HG02571 (cell line): ENCODE data around the gene DRC1.

Source experiments
- ATAC-seq: cut with Tn5 transposase; IDR thresholded peaks from one replicate; pipeline ENCODE4 v1.9.1; 2021; ENCODE audit warnings: mild to moderate bottlenecking, moderate library complexity; ENCODE audit not compliant: unreplicated experiment

Gene DRC1

DNA sequence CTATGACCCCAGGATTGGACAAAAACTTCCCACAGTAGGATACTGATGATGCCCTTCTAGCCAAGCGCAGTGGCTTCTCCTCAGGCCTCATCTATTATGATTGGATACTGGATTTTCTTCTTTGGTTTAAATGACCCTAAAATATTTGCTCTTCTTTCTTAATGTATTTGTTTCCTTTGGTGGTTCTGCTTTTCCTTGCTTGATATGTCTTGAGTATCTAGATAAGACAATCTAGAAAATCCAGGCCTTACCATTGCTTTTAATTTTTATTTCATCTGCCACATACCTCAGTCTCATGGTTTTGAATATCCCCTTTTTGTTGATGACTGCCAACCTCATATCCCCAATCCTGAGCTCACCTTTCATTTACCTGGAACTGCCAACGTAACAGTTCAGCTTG lies 40.6 kb downstream of the DRC1 start:
- ATAC-seq = no peak

DNA sequence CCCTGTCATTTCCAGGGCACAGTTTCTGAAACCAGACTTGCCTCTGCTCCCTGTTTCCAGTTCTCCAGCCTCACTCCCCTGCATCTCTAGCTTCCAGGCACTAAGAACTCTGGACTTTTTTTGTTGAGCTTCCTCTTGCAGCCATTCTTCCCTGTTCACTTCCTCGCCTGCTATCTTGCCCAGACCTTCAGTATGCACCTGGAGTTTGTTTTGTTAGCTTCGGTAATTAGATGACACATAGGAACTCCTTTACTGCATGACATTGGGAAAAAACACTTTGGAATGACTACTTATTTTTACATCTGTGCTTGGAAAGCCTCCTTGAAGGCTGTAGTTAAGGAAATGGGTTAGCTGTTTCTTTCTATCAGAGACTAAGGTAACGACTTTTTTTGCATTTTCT lies 41.0 kb downstream of the DRC1 start:
- no peak for ATAC-seq

DNA sequence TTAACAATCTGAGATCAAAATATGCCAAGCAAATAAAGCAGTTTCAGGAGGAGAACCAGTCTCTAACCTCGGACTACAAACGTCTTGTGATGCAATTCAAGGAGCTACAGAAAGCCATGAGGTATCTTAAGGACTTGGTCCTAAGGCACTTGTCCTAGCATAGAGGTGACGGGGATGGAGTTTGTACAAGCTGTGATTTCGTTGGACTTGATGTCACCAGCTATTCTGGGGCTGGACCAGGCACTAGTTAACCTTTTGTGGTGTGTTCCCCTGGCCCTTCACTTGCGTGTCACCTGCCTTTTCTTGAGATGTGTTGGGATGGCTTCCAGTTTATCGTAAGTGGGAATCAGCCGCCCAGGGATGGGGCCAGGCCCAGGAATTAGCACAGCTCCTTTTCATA lies 42.5 kb downstream of the DRC1 start:
- ATAC-seq = no peak

DNA sequence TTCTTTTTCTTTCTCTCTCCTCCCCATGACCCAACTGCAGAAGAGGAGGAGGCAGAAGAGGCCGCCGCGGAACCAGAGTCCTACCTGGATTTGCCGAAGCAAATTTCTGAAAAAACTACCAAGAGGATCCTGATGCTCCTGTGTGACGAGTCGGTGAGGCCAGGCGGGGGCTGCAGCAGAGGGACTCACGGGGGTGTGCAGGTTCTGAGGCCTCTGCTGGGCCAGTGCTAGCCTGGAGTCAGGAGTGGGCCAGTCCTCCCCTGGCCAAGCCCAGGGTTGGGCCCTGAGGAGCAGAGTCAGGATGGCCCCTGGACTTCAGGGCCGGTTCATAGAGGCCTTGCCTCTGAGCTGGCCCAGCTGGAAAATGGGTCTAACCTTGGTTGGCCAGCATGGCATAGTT lies 46.9 kb downstream of the DRC1 start:
- no peak for ATAC-seq

DNA sequence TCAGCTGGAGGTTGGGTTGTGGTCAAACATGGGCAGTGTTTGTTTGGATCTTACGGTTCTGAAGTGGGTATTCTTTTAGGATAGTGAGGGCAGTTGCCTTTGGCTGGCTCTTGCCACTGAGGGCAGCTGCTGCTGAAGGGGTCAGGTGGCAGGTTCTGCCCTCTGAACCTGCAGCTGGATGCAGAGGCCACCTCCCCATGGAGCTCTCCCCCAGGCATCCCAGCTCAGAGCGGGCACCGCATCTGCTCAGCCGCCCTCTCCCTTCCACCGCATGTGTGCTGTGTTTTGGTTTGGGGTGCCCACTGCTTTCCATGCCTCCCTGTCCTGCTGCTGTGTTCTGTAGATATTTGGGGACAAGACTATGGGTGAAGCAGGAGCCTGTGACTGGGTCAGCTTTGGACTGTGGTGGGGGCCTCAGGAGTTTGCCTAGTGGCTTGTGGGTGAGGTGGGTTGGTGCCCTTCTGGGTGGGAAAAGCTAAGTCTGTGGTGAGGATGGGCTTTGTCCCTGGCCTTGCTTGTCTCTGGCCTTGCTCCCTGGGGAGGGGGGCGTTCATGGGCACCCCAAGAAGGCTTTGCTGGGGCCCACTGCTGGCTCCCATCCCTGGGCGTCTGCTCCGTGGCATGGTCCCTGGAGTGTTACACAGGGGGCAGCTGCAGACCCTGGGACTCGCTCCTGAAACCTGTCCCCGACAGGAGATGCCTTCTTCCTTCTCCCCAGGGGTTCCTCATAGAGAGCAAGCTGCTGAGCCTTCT lies 47.7 kb downstream of the DRC1 start:
- no peak for ATAC-seq

DNA sequence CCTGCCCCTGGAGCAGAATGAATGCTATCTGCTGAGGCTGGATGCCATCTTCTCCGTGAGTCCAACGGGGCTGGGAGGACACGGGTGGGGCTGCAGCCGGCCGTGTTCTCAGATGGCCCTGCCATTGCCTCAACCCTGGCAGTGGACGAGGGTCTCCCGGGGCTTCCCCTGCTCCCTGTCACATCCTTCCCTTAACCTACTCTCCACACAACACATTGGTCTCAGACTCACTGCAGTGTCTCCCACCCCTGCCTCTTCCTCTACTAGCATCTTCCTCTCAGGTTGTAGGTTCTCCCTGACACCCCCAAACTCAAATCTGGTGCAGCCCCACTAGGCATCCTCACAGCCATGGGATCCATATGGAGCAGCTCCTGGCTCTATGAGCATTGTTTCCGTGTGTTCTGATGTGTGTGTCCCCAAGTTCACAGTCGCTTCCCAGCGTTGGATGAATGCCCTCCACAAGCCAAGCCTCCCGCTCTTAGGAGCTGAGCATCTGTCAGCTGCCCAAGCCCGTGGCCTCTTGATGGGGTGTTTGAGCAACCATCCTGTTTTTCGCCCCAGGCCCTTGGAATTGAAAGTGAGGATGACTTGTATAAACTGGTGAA lies 48.4 kb downstream of the DRC1 start:
- no peak for ATAC-seq

DNA sequence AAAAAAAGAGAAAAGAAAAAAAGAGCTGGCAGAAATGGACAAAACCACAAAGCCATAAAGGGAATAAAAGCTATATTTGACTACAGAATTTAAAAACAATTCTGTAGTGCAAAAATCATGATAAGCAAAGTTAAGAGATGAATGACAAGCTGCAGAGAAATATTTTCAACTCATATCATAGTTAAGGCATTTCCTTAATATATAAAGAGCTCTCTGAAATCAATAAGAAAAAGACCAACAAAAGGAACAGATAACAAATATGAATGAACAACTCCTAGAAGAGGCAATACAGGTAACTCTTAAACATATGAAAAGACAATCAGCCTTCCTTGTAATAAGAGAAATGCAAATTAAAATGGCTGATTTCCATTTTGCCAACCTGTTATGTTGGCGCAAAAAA lies 50.0 kb downstream of the DRC1 start:
- no peak for ATAC-seq

DNA sequence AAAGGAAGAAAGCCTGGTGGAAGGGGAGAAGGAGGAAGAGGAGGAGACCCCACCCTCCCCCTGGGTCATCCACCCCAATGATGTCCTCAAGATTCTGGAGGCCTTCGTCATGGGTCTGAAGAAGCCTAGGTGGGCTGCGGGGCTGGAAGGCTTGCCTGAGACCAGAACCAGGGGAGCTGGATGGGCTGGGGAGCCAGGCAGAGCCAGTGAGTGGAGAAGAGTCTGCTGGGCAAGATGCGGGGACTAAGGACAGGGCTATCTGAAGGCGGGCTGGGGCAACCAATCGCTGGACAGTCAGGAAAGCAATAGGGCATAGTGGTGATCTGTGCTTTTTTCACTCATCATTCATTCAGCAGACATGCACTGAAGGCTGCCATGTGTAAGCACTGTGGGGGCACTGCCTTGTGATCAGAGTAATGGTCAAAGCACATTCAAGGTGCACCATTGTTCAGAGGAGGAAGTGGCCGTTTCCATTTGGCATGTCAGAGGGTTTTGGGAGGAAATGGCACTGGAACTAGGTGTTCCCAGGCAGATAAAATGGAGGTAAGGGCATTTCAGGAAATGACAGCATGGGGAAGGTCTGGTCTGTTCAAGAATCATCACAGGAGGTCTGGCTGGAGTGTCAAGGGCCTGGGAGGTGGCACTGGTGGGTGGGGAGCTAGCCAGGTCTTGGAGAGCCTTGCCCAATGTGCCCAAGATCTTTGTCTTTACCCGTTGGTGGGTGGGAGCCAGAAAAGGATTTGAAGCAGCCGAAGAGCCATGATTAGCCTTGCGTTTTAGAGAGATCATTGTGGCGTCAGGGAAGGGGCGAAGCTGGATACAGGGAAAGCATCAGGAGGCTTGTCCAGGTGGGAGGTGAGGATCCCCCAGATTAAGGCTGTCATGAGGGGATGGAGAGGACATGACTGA lies 52.0 kb downstream of the DRC1 start:
- ATAC-seq = no peak

DNA sequence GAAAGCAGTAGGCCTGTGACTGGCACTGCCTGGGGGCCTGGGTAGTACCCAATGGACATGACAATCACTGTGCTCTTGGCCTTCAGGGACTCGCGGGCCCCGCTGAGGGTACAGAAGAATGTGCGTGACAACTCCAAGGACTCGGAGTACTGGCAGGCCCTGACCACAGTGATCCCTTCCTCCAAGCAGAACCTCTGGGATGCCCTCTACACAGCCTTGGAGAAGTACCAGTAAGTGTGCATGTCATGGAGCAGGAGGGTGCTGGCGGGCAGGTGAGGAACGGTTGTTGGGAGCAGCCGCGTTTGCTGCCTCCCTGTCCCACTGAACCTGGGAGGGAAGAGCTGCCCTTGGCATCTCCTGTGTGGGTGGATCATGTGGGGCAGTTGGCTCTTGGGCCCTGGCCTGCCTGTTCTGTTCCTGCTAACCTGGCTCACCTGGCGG lies 52.9 kb downstream of the DRC1 start:
- ATAC-seq = no peak

DNA sequence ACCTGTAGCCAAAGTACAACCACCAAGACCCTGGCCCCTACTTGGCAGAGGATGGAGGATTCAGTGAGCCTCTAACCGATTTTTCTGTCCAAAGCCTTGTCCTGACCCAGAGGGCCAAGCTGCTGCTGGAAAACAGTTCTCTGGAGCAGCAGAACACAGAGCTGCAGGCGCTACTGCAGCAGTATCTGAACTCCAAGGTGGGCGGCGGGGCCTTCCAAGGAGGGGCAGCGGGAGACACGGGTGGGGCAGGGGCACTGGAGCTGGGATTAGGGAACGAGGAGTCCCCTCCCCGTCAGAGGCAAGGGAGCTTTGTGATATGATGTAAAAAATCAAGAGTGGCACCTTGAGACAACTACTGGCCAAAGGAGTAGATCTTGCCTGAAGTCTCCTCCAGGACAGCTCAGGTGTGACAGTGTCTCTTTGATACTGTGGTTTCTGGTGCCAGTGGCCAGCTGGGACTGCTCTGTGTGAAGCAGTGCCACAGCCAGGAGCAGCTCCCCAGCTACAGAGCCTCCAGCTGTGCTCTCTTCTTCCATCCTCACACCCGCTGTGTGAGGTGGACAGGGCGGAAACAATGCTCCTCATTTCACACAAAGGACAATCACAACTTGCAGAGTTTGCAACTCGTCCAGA lies 53.4 kb downstream of the DRC1 start:
- no peak for ATAC-seq

DNA sequence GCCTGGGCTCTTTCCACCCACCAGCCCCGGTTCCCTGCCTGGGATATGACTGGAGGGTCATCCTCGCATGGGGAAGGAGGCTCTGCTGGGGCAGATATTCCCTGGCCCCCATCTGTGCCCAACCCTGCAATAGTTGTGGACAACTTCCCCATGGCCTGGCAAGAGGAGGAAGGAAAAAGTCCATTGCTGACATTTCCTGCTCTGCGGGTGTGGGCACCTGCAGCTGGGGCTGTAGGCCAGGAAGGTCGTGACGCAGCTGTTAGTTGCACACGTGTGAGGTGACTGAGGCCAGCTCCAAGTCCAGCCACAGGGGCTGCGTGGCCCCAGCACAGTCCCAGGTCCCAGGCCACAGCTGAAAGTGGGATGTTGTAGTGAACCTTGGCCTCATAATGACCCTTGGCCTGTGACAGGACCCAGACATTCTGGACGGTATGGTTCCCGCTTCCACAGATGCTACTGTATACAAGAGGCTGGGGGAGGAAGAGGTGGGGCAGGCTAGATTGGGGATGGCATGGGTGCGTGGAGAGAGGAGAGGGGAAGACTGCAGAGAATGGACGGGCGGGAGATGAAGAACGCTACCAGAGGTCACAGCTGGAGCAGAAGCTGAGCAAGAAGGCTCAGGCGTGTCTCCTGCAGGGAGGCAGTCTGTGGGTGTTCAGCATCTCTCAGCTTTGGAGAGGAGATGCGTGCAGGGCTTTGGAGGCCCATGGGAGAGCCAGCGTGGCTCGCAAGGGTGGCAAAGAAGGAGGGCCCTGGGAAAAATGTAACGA lies 54.1 kb downstream of the DRC1 start:
- no peak for ATAC-seq

DNA sequence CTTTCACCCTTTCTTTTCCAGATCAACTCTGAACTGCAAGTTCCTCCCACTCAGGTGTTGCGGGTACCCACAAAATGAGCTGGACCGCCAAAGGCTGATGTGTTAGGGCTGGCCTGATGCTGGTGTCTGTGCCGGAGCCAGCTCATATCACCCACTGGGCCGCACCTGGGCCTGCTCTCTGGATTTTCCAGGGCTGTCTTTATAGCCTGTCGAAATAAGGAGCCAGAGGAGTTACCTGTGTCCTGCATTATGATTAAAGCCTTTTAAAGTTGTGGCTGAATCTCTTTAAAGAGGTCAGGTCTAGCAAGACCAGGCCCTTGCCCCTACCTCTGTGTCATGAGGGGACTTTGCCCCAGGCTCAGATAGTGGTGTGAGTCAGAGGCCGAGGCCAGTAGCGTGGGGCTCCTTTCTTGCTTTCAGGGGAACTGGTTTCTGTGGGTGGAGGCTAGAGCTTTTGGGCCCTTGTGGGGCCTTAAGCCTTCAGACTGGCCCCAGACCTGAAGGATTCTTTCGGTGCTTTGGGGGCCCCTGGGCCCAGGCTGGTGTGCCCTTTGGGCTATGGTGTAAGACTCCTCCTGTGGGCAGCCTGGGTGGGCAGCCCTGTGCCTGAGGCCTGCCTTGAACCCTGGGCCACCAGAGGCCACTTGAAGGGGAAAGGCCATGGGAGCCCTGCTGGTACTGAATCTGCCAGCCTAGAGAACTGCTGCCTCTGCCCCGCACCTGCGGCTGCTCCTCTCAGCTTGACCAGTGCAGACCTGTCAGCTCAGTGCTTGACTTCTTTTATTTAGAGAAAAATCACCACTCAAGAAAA lies 54.9 kb downstream of the DRC1 start:
- no peak for ATAC-seq

DNA sequence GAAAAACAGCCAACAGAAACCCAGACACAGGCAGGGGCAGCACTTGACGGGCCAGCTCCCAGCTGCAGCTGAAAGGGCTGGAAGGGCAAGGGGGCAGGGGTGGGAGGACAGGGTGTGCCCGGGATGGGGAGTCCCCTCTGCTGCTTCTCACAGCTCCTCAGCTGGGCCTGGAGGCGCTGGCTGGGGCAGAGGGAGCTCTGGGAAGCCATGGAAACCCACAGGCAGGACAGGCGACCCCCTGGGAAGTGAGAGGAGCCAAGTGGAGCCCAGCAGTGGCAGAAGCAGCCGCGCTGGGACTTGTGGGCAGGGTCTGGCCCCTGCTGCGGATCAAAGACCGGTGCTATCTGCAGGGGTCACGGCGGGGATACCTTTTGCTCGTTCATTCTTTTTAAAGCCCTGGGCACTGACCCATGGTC lies 55.5 kb downstream of the DRC1 start:
- ATAC-seq = no peak

DNA sequence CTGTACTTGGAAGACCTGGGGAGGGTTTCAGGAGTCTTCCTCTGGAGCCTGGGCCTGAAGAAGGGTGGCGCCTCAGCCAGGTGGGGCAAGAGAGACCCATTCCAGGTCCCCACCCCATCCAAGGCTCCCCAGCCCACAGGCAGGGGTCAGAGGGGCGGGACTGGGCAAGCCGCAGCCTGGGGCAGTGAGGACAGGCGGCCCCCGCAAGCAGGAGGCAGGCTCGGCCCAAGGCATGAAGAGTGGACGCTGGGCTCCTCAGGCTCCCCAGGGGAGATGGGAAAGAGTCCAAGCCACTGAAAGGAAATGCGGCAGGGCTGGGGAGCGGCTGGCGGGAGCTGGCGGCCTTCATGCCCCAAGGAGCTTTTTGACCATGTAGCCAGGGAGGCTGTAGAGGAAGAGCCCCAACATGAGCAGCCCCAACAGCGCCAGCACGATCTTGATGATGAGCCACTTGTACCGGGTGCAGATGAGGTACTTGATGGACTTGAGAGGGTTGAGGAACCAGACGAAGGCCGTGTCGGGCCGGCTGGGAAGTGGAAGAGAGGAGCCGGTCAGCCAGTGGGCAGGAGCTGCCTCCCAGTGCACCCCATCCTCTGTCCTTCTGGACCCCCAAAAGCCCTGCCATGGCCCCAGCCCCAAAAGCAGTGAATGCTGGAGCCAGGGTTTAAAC lies 56.1 kb downstream of the DRC1 start:
- no peak for ATAC-seq

DNA sequence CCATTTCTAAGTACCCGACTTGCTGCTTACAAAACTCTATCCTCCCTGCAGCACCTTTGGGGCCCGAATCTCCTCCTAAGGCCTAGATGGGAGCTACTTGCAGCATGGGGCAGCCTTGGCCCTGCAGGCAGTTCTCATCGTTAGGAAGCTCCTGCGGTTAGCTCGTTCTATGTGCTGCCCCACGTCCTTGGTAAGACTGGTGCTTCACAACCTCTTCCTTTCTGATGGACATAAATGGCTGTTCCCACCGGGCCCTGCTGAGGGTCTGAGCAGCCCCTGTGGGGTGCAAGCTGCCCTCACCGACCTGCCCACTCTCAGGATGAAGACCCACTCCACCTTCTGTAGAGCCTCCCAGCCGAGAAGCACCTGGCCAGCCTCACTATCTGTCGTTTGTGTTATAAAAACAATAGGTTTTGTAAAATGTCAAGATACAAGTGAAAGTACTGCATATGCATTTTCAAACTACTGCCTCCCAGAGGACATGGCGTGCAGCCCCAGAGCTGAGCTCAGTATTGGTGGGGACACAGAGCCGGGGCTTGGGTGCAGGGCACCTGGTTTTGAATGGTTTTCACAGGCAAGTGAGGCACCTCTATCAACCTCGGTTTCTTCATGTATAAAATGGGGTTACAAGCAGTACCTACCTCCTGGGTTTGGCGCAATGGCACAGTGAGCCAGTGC lies 56.8 kb downstream of the DRC1 start:
- ATAC-seq = no peak

DNA sequence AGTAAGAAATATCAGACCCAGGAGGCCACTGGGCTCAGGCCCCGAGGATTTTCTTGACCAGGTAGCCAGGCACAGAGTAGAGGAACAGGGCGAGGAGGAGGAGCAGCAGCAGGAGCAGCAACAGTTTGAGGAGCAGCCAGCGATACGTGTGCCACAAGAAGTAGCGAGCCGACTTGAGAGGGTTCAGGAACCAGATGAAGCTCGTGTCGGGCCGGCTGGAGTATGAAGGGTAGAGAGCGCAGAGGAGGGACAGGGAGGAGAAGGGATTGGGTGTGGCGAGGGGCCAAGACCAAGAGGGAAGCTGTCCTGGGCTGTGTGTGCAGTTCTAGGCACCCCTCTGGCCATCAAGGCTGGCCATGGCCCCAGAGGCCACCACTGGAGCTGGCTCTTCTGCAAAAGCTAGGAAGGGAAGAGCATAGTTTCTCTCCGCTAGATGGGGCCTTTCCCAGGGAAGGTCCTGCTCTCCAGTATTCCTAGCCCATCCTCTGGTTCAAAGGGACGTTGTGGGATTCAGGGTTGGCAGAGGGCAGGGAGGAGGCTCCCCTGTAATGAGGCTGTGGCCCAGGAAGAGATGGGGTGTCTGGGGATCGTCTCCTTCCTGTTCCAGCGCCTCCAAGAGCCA lies 58.4 kb downstream of the DRC1 start:
- ATAC-seq = no peak

DNA sequence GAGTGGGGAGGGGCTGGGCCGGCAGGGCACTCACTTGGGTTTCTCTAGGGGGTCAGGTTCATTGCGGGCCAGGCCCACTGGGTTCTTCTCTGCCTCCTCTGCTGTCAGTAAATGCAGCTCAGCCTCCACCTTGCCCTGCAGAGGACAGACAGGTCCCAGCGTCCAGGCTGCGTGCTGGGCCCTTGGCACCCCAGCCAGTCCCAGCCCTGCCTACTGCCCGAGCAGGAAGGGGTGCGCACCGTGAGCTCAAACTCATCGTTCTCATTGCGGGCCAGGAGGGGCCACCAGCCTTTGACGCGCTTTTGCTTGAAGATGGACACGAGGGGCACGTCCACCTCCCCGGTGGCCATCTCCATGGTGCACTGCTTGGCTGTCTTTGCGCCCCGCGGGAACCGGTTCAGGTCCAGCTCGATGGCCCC lies 58.9 kb downstream of the DRC1 start:
- no peak for ATAC-seq

DNA sequence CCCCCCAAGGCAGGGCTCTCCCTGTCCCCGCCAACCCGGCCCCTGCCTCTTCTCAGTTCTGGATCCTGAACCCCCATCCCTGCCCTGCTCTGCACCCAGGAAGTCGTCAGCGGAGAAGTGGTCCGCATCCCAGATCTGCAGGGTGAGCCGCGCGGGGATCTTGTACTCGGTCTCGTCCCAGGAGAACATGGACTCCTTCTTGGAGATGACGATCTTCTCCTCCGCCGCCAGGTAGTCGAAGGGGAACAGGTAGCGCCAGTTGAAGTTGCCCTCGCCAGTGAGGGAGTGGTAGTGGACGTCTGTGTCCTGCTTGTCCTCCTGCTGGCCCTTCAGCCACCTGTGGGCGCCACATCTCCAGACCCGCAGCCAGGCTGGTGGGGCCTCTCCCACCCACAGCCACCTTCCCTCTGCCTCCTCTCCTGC lies 59.9 kb downstream of the DRC1 start:
- no peak for ATAC-seq
